Uterus (tissue), 4 donors: ENCODE data around the gene LGR6. TPM values are rescaled to one million over a fixed set of nuclear protein-coding genes. Genes with fewer than 3 reads are reported as not detected.
"Not testable (repeated sequence)": the region's sequence is repeated elsewhere in the genome, so short reads cannot be mapped to it uniquely, and the experiment has no call there.

Experiments
- DNase-seq, 2 donors: peaks; one replicate each; pipeline ENCODE4 v3.0.0-alpha.2; 2019 to 2020
- H3K27ac ChIP-seq, 2 donors: fragments of 200-600 bp; sonication (generic); 1 replicate in 1 of 2; 2 replicates in 1 of 2; pipeline ENCODE4 v1.5.1; 2016 to 2018
- H3K27me3 ChIP-seq, 2 donors: fragments of 200-600 bp; sonication (generic); one replicate each; pipeline ENCODE4 v1.5.1; 2018 to 2019; ENCODE audit warnings: control low read depth in 1 of 2
- H3K36me3 ChIP-seq, 2 donors: fragments of 200-600 bp; sonication (generic); one replicate each; pipeline ENCODE4 v1.5.1; 2019; ENCODE audit warnings: control low read depth in 1 of 2
- H3K4me1 ChIP-seq, 2 donors: fragments of 200-600 bp; sonication (generic); one replicate each; pipeline ENCODE4 v1.5.1; 2018 to 2019; ENCODE audit warnings: control low read depth in 1 of 2
- H3K4me3 ChIP-seq, 2 donors: fragments of 200-600 bp; sonication (generic); 1 replicate in 1 of 2; 2 replicates in 1 of 2; pipeline ENCODE4 v1.5.1; 2018 to 2019; ENCODE audit warnings: mild to moderate bottlenecking in 1 of 2
- H3K9me3 ChIP-seq, 2 donors: fragments of 200-600 bp; sonication (generic); one replicate each; pipeline ENCODE4 v1.5.1; 2019; ENCODE audit warnings: control low read depth in 1 of 2
- POLR2A ChIP-seq, 2 donors: fragments of 450-650 bp; IDR thresholded peaks; one replicate each; pipeline ENCODE4 v1.6.1; 2016; ENCODE audit warnings: antibody characterized with exemption in 2 of 2, mild to moderate bottlenecking in 1 of 2, moderate library complexity in 1 of 2
- intact Hi-C: fragments of 100-400 bp; cut with DNase I; formaldehyde crosslinking; loops from one replicate; pipeline ENCODE4 v1.15.1; 2023; ENCODE audit warnings: low total_unique reads
- total RNA-seq, 4 donors: library from RNA; depleted of rRNA in 3 of 4; stranded (reverse); fragments of >200 nt in 3 of 4; gene quantifications; one replicate each; pipeline versions ENCODE4 v1.1.0 to v1.2.4, GENCODE V29; 2014 to 2023
- TF ChIP-seq, protein P1 (sequence below), 4 experiments: fragments of 200-600 bp in 2 of 4; fragments of 450-650 bp in 2 of 4; sonication (generic) in 2 of 4; IDR thresholded peaks; one replicate each; pipeline ENCODE4 v1.5.1; 2016 to 2019; ENCODE audit warnings: antibody characterized with exemption in 4 of 4, mild to moderate bottlenecking in 2 of 4, moderate library complexity in 1 of 4
- donor health status: DM: yes; HTN: yes; CAD: no.

Gene LGR6
- total RNA-seq, 4 donors from 2014 or later, result 3.5 to 7.2 (median 4.0) TPM; not detected in 1

DNA sequence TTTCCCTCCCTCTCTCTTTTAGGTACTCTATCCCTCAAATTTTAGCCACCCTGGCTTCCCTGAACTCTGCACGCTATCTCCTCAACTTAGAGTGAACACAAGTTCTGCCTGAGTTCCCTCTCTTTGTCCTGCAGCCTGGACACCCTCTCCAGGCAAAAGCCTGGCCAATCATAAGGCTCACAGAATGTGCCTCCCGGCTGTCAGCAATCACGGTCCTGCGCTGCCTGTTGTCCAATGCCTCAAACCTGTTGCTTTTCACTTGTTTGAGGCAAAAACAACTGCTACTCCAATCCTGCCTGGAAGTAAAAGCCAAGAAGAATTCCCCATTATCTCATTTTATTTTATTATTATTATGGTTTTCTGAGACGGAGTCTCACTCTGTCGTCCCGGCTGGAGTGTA, 66.1 kb downstream of the LGR6 start:
- Histone ChIP-seq H3K4me1 (no peaks in the 10 kb centered on the region), H3K27me3 (no peaks in the 10 kb centered on the region), H3K9me3 (no peaks in the 10 kb centered on the region), H3K36me3 (no peaks in the 10 kb centered on the region), H3K4me3 (no peak overlapping the region), H3K27ac (no peak overlapping the region)
- TF ChIP-seq, protein P1, sequence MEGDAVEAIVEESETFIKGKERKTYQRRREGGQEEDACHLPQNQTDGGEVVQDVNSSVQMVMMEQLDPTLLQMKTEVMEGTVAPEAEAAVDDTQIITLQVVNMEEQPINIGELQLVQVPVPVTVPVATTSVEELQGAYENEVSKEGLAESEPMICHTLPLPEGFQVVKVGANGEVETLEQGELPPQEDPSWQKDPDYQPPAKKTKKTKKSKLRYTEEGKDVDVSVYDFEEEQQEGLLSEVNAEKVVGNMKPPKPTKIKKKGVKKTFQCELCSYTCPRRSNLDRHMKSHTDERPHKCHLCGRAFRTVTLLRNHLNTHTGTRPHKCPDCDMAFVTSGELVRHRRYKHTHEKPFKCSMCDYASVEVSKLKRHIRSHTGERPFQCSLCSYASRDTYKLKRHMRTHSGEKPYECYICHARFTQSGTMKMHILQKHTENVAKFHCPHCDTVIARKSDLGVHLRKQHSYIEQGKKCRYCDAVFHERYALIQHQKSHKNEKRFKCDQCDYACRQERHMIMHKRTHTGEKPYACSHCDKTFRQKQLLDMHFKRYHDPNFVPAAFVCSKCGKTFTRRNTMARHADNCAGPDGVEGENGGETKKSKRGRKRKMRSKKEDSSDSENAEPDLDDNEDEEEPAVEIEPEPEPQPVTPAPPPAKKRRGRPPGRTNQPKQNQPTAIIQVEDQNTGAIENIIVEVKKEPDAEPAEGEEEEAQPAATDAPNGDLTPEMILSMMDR (IDR thresholded peaks at IDR 0.05), result no peak
- TF ChIP-seq POLR2A (IDR thresholded peaks at IDR 0.05), result no peak
- intact Hi-C loops, result no loop called here
- DNase-seq, result no peak

- H3K27ac ChIP-seq, intact Hi-C loops, DNase-seq, H3K4me3 ChIP-seq, H3K27me3 ChIP-seq, H3K36me3 ChIP-seq, H3K9me3 ChIP-seq, H3K4me1 ChIP-seq: not testable (repeated sequence)
Observed at GRCh38 chr1:202261209-202261958, 67.8 kb downstream of the LGR6 start.

DNA sequence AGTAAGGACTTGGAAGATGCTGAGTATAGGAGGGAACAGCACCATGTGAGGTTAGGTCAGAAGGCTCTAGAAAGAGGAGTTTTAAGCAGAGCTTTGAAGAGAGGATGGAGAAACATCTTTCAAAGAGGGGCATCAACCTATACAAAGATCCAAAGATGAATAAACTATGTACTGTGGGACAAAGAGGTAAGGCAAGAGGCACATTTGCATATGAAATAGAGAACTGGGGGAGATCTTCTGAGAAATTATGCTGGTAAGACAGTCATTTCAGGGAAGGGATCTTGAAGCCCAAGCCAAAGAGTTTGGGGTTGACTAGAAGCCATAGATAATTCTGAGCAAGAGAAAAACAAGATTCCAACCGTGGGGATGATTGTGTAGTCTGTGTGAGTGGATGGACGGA, 70.0 kb downstream of the LGR6 start:
- no peak overlapping the region for H3K27ac ChIP-seq
- no peaks in the 10 kb centered on the region for H3K9me3 ChIP-seq
- intact Hi-C loops, result no loop called here
- TF ChIP-seq POLR2A (IDR thresholded peaks at IDR 0.05), result no peak
- TF ChIP-seq, protein P1 (IDR thresholded peaks at IDR 0.05), result no peak
- no peaks in the 10 kb centered on the region for H3K27me3 ChIP-seq
- H3K4me3 ChIP-seq, result no peak overlapping the region
- H3K4me1 ChIP-seq, result no peaks in the 10 kb centered on the region
- no peak for DNase-seq
- no peaks in the 10 kb centered on the region for H3K36me3 ChIP-seq

GRCh38 chr1:202264300-202264699, 70.7 kb downstream of the LGR6 start:
- no peaks in the 10 kb centered on the region for H3K27me3 ChIP-seq
- H3K4me1 ChIP-seq, result no peaks in the 10 kb centered on the region

GRCh38 chr1:202264726-202265125, 71.1 kb downstream of the LGR6 start:
- Histone ChIP-seq H3K9me3 (no peaks in the 10 kb centered on the region), H3K27me3 (no peaks in the 10 kb centered on the region), H3K36me3 (no peaks in the 10 kb centered on the region), H3K4me3 (no peak overlapping the region), H3K4me1 (no peaks in the 10 kb centered on the region), H3K27ac (no peak overlapping the region)
- TF ChIP-seq POLR2A (IDR thresholded peaks at IDR 0.05), result no peak
- TF ChIP-seq, protein P1 (IDR thresholded peaks at IDR 0.05), result no peak
- DNase-seq, result no peak
- intact Hi-C loops, result no loop called here

More at GRCh38 chr1:202264300-202264699, 70.7 kb downstream of the LGR6 start:
- no peak for DNase-seq
- no peaks in the 10 kb centered on the region for H3K9me3 ChIP-seq
- no peak overlapping the region for H3K27ac ChIP-seq
- TF ChIP-seq, protein P1 (IDR thresholded peaks at IDR 0.05), result no peak
- no peak for TF ChIP-seq POLR2A (IDR thresholded peaks at IDR 0.05)
- H3K36me3 ChIP-seq, result no peaks in the 10 kb centered on the region
- no peak overlapping the region for H3K4me3 ChIP-seq
- intact Hi-C loops, result no loop called here
